K562 (cell line): Measurements from ENCODE around the gene INSIG1. TPM values are rescaled to one million over a fixed set of nuclear protein-coding genes. Genes with fewer than 3 reads are reported as not detected.

Experiments used
- JUN ChIP-seq, 2 experiments: sonication (generic) in 1 of 2; formaldehyde crosslinking in 1 of 2; IDR thresholded peaks; 2 replicates each; pipeline versions ENCODE4 v1.6.1 to v1.8.0; 2012 to 2022; ENCODE audit warnings: borderline replicate concordance in 2 of 2, mild to moderate bottlenecking in 2 of 2, improper control_type of control experiment in 1 of 2, low read depth in 1 of 2, low read length in 1 of 2, missing genetic modification reagents in 1 of 2
- MYC ChIP-seq, 2 experiments: fragments of 250-450 bp in 1 of 2; sonication (Bioruptor Pico) in 1 of 2; IDR thresholded peaks; 2 replicates each; pipeline versions ENCODE4 v1.5.1 to v1.6.1; 2012 to 2021; ENCODE audit warnings: low read depth in 2 of 2, borderline replicate concordance in 1 of 2, improper control_type of control experiment in 1 of 2, low read length in 1 of 2, mild to moderate bottlenecking in 1 of 2, moderate library complexity in 1 of 2
- TEAD2 ChIP-seq: fragments of 450-650 bp; IDR thresholded peaks from 2 replicates; pipeline ENCODE4 v1.6.1; 2016; ENCODE audit warnings: missing genetic modification characterization, control low read depth, missing compliant biosample characterization
- ZNF212 ChIP-seq: fragments of 450-650 bp; formaldehyde crosslinking; IDR thresholded peaks from 2 replicates; pipeline ENCODE4 v1.4.0; 2020; ENCODE audit warnings: mild to moderate bottlenecking
- ZNF644 ChIP-seq: fragments of 200-800 bp; sonication (Bioruptor generic); IDR thresholded peaks from 2 replicates; pipeline ENCODE4 v1.6.1; 2016; ENCODE audit warnings: low read depth, missing genetic modification characterization, missing compliant biosample characterization
- polyA plus RNA-seq, 8 experiments: library from polyadenylated mRNA; depleted of rRNA in 4 of 8; stranded (reverse) in 5 of 8; unstranded in 3 of 8; fragments of >200 nt; fragmentation: Nextera tagmentation in 2 of 8; fragmentation: Illumina TruSeq in 1 of 8; extraction: Ambion mirVana in 2 of 8; extraction: Trizol in 1 of 8; gene quantifications; 2 replicates each; pipeline versions ENCODE4 v1.2.1 to v1.2.3, GENCODE V29; 2011 to 2014; ENCODE audit warnings: inconsistent platforms in 1 of 8, missing spikeins in 1 of 8
- total RNA-seq, 7 experiments: library from RNA; depleted of rRNA in 6 of 7; stranded (reverse); fragments of >200 nt in 6 of 7; fragmentation: Illumina TruSeq in 2 of 7; extraction: Trizol in 2 of 7; gene quantifications; 2 replicates each; pipeline versions ENCODE4 v1.2.1 to v1.2.3, GENCODE V29; 2011 to 2021; ENCODE audit warnings: low replicate concordance in 1 of 7
- TF ChIP-seq, protein P1 (sequence below): fragments of 450-650 bp; IDR thresholded peaks from 2 replicates; pipeline ENCODE4 v1.6.1; 2017; ENCODE audit warnings: mild to moderate bottlenecking, moderate library complexity
- TF ChIP-seq, protein P2 (sequence below): fragments of 250-450 bp; sonication (Bioruptor Pico); IDR thresholded peaks from 2 replicates; pipeline ENCODE4 v1.8.0; 2022; ENCODE audit warnings: inconsistent platforms
- TF ChIP-seq, protein P3 (sequence below), 2 experiments: fragments of 450-650 bp; IDR thresholded peaks; 2 replicates each; pipeline ENCODE4 v1.6.1; 2016; ENCODE audit warnings: mild to moderate bottlenecking in 2 of 2, borderline replicate concordance in 1 of 2, low read depth in 1 of 2, moderate library complexity in 1 of 2
- TF ChIP-seq, protein P4 (sequence below): fragments of 450-650 bp; IDR thresholded peaks from one replicate; pipeline ENCODE4 v1.6.1; 2018; ENCODE audit warnings: mild to moderate bottlenecking, moderate library complexity; ENCODE audit not compliant: partially characterized antibody

INSIG1 gene
- total and polyA plus RNA-seq, 9 of the 15 experiments (the other 6 are each of a cell fraction or from before 2014, with no cell fraction given), result 57.1 to 787 (median 238) TPM

DNA sequence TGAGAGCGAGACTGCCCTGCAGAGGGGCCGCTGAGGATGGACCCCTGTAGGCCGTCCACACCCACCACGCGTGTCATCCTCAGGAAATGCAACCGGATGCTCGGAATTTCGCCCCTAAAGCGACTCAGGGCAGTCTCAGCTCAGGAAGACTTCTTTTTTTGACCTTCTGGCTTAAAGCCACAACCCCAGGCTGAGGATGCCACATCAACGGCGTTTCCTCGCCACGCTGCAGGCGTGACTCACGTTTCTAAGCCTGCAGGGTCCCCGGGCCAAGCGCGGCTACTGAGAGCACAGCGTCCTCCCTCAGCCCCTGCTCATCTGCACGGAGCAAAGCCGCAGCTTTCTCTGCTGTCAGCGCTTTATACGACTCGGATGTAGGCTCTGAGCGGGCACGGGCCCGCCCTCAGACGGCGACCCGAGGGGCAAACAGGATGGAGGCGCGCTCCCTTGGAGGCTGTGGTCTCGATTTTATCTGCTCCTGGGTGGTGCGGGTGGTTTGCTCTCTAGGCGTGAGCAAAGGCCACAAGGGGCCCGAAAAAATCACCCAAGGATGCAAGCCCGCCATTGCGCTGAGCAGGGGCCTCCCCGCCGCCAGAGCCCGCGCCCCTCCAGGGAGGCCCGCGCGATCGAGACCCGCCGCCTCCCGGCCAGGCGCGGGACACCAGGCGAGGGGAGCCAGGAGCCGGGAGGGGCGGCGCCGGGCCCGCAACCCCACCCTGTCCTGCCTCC lies 726 bp upstream of the INSIG1 start (continued):
- TF ChIP-seq, protein P1, sequence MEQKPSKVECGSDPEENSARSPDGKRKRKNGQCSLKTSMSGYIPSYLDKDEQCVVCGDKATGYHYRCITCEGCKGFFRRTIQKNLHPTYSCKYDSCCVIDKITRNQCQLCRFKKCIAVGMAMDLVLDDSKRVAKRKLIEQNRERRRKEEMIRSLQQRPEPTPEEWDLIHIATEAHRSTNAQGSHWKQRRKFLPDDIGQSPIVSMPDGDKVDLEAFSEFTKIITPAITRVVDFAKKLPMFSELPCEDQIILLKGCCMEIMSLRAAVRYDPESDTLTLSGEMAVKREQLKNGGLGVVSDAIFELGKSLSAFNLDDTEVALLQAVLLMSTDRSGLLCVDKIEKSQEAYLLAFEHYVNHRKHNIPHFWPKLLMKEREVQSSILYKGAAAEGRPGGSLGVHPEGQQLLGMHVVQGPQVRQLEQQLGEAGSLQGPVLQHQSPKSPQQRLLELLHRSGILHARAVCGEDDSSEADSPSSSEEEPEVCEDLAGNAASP, result no peak
- TF ChIP-seq, protein P2, sequence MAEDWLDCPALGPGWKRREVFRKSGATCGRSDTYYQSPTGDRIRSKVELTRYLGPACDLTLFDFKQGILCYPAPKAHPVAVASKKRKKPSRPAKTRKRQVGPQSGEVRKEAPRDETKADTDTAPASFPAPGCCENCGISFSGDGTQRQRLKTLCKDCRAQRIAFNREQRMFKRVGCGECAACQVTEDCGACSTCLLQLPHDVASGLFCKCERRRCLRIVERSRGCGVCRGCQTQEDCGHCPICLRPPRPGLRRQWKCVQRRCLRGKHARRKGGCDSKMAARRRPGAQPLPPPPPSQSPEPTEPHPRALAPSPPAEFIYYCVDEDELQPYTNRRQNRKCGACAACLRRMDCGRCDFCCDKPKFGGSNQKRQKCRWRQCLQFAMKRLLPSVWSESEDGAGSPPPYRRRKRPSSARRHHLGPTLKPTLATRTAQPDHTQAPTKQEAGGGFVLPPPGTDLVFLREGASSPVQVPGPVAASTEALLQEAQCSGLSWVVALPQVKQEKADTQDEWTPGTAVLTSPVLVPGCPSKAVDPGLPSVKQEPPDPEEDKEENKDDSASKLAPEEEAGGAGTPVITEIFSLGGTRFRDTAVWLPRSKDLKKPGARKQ (CRISPR knock-in tag), result no peak
- TF ChIP-seq, protein P3, sequence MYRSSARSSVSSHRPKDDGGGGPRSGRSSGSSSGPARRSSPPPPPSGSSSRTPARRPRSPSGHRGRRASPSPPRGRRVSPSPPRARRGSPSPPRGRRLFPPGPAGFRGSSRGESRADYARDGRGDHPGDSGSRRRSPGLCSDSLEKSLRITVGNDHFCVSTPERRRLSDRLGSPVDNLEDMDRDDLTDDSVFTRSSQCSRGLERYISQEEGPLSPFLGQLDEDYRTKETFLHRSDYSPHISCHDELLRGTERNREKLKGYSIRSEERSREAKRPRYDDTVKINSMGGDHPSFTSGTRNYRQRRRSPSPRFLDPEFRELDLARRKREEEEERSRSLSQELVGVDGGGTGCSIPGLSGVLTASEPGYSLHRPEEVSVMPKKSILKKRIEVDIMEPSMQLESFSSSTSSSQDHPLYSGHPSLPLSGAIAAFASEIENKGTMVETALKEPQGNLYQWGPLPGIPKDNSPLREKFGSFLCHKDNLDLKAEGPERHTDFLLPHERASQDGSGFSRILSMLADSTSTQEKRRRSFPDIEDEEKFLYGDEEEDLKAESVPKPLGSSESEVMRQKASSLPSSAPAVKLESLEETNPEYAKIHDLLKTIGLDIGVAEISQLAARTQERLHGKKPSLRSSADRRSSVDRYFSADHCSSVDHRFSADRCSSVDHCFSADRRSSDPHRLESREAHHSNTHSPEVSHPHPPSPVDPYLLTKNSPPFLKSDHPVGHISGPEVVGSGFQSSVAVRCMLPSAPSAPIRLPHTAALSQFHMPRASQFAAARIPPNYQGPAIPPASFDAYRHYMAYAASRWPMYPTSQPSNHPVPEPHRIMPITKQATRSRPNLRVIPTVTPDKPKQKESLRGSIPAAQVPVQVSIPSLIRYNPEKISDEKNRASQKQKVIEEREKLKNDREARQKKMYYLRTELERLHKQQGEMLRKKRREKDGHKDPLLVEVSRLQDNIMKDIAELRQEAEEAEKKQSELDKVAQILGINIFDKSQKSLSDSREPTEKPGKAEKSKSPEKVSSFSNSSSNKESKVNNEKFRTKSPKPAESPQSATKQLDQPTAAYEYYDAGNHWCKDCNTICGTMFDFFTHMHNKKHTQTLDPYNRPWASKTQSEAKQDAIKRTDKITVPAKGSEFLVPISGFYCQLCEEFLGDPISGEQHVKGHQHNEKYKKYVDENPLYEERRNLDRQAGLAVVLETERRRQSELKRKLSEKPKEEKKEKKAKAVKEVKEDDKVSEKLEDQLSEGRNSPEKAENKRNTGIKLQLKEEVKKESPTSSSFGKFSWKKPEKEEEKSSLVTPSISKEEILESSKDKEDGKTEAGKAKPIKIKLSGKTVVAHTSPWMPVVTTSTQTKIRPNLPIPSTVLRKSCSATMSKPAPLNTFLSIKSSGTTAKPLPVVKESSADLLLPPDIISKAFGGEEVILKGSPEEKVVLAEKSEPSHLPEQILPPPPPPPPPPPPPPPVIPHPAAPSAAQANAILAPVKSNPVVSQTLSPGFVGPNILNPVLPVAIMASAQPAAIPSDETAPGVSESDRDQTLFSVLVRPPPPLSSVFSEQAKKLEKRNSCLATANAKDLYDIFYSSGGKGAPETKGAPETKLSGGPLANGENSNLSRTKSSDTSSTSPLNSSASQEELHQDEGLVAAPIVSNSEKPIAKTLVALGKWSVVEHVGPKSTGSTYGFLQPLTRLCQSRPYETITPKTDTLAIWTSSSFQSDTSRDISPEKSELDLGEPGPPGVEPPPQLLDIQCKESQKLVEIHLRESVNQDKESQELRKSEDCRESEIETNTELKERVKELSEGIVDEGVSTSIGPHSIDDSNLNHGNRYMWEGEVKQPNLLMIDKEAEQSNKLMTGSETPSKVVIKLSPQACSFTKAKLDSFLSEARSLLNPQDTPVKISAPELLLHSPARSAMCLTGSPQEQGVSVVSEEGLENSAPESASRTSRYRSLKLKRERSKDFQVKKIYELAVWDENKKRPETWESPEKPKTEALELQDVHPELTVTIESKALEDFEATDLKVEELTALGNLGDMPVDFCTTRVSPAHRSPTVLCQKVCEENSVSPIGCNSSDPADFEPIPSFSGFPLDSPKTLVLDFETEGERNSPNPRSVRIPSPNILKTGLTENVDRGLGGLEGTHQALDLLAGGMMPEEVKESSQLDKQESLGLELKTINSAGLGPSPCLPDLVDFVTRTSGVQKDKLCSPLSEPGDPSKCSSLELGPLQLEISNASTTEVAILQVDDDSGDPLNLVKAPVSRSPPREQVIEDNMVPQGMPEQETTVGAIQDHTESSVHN (IDR thresholded peaks at IDR 0.05; ENCODE audit: borderline replicate concordance in 1 of 2, low read depth in 1 of 2), result no peak; a peak in 1 of 4 replicates
- TF ChIP-seq MYC (IDR thresholded peaks at IDR 0.05; ENCODE audit: low read depth, low read length) (0 out of 2 replicates have a peak, but pooled peaks have one; percentile 71), MYC (CRISPR knock-in tag; IDR thresholded peaks at IDR 0.05; ENCODE audit: borderline replicate concordance, low read depth) (peak; percentile 82; the same call in 1 of the 2 replicates), ZNF644 (tag) (peak; percentile 80), TEAD2 (tag) (no peak), JUN (IDR thresholded peaks at IDR 0.05; ENCODE audit: borderline replicate concordance, low read depth, low read length) (no peak), JUN (CRISPR knock-in tag; IDR thresholded peaks at IDR 0.05; ENCODE audit: borderline replicate concordance) (peak; percentile 94), ZNF212 (CRISPR knock-in tag) (peak; percentile 62; the same call in 1 of the 2 replicates)
- TF ChIP-seq, protein P4, sequence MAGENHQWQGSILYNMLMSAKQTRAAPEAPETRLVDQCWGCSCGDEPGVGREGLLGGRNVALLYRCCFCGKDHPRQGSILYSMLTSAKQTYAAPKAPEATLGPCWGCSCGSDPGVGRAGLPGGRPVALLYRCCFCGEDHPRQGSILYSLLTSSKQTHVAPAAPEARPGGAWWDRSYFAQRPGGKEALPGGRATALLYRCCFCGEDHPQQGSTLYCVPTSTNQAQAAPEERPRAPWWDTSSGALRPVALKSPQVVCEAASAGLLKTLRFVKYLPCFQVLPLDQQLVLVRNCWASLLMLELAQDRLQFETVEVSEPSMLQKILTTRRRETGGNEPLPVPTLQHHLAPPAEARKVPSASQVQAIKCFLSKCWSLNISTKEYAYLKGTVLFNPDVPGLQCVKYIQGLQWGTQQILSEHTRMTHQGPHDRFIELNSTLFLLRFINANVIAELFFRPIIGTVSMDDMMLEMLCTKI, result no peak
